ENCODE results near the gene CLN6.
"Not testable (repeated sequence)": the region's sequence is repeated elsewhere in the genome, so short reads cannot be mapped to it uniquely, and the experiment has no call there.

The CLN6 gene

GRCh38 chr15:68186671-68187397 lies 42.7 kb downstream of the CLN6 start:
- no peak for DNase-seq

GRCh38 chr15:68184616-68185480 lies 44.7 kb downstream of the CLN6 start:
- no peak for DNase-seq

- no peak for DNase-seq
Measured at GRCh38 chr15:68183616-68184315, 45.8 kb downstream of the CLN6 start.

GRCh38 chr15:68177742-68178141 lies 51.8 kb downstream of the CLN6 start:
- DNase-seq = no peak

- no peak for DNase-seq
Measured at GRCh38 chr15:68176601-68177000, 52.9 kb downstream of the CLN6 start.

DNA sequence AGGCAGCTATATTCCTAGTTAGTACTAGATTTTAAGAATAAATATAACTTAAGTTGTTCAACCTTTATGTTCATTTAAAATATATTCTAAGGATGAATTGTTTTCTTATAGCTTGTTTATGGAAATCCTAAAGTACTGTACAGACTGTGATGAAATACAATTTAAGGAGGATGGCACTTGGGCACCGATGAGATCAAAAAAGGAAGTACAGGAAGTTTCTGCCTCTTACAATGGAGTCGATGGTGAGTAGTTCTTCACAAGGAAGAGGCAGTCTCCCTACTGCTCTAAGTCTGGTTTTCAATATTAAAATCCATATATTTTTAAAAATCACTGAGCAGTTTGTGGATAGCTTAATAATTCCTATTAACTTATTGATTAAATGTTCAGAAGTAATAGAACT lies 54.0 kb downstream of the CLN6 start:
- DNase-seq = no peak

DNA sequence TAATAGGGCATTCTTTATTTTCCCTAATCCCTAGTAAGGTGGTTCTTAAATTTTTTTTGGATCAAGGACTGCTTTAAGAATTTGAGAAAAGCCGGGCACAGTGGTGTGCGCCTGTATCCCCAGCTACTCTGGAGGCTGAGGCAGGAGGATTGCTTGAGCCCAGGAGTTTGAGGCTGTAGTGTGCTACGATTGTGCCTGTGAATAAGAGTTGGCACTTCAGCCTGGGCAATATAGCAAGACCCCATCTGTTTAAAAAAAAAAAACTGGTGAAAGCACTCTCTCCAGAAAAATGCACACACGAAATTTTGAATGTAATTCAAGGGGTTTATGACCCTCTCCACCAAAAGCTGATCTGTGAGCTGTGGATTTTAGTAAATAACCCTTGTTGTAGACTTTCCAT lies 56.4 kb downstream of the CLN6 start:
- DNase-seq = no peak

DNA sequence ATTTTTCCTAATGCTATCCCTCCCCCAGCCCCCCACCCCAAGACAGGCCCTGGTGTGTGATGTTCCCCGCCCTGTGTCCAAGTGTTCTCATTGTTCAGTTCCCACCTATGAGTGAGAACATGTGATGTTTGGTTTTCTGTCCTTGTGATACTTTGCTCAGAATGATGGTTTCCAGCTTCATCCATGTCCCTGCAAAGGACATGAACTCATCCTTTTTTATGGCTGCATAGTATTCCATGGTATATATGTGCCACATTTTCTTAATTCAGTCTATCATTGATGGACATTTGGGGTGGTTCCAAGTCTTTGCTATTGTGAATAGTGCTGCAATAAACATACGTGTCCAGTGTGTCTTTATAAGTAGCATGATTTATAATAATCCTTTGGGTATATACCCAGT lies 57.5 kb downstream of the CLN6 start:
- not testable (repeated sequence) for DNase-seq

DNA sequence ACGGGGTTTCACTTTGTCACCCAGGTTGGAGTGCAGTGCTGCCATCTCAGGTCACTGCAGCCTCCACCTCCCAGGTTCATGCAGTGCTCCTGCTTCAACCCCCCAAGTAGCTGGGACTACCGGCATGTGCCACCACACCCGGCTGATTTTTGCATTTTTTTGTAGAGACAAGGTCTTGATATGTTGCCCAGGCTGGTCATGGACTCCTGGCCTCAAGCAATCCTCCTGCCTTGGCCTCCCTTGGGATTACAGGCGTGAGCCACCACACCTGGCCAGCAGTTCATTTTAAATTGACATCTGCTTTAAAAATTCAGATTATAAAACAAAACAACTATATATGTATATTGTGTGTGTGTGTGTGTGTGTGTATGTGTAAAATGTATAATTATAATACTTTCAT lies 62.7 kb downstream of the CLN6 start:
- DNase-seq = no peak

DNA sequence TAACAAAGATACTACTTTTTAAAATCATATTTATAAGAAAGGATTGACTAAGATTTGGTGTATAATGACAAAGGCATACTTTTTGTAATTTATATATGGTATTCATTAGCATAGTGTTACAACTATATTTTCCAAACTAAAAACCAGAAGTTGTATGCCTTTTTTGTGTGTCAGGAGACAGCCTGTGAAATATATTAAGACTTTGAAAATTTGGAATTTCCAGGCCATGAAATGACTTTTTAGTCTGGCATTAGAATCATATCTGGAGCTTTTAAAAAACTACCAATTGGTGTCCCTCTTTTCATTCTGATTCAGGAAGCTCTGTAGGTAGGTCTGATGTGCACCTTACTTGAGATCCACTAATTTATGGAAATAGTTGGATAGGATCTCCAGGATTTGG lies 66.3 kb downstream of the CLN6 start:
- DNase-seq = no peak

- no peak for DNase-seq
Measured at GRCh38 chr15:68158046-68158628, 71.4 kb downstream of the CLN6 start.

DNA sequence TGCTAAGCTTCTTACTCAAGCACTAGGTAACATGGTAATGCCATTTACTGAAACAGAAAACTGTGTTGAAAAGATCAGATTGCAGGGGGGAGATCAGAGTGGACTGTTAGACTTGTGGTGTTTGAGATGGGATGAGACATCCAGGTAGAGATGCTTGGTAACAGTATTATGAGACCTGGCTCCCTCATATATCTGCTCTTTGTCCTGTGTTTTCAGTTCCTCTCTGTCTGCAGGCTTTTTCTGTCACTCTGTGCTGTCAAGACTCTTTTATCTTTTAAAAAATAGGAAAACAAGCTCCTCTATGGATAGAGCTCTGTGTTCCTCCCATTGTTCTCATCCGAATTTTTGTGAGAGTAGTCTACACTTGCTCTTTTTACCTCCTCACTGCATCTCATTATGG lies 72.5 kb downstream of the CLN6 start:
- no peak for DNase-seq
